Right atrium auricular region (tissue), 2 donors: ENCODE measurements around the gene TXNDC16. TPM values are rescaled to one million over a fixed set of nuclear protein-coding genes. Genes with fewer than 3 reads are reported as not detected.

Experiments used
- DNase-seq: peaks from one replicate; pipeline ENCODE4 v3.0.0-alpha.2; 2019; ENCODE audit warnings: low spot score
- H3K27ac ChIP-seq, 2 donors: fragments of 200-600 bp; sonication (generic); 1 replicate in 1 of 2; 2 replicates in 1 of 2; pipeline ENCODE4 v1.5.1; 2016 to 2019
- H3K27me3 ChIP-seq, 2 donors: fragments of 200-600 bp; sonication (generic); one replicate each; pipeline versions ENCODE4 v1.5.1 to v1.6.0; 2017 to 2019
- H3K36me3 ChIP-seq: fragments of 200-600 bp; sonication (generic); one replicate; pipeline ENCODE4 v1.5.1; 2016
- H3K4me1 ChIP-seq, 2 donors: fragments of 200-600 bp; sonication (generic); one replicate each; pipeline versions ENCODE4 v1.5.1 to v1.6.0; 2017 to 2019
- H3K4me3 ChIP-seq, 2 donors: fragments of 200-600 bp; sonication (generic); 1 replicate in 1 of 2; 2 replicates in 1 of 2; pipeline ENCODE4 v1.5.1; 2017 to 2019; ENCODE audit warnings: mild to moderate bottlenecking in 1 of 2, moderate library complexity in 1 of 2
- H3K9me3 ChIP-seq, 2 donors: fragments of 200-600 bp; sonication (generic); one replicate each; pipeline ENCODE4 v1.5.1; 2019
- CTCF ChIP-seq, 2 donors: fragments of 200-600 bp; sonication (generic); IDR thresholded peaks; one replicate each; pipeline ENCODE4 v1.5.1; 2019; ENCODE audit warnings: antibody characterized with exemption in 2 of 2
- total RNA-seq, 2 donors: library from RNA; depleted of rRNA; stranded (reverse); fragments of >200 nt; gene quantifications; one replicate each; pipeline ENCODE4 v1.1.0, GENCODE V29; 2016

The TXNDC16 gene
- total RNA-seq, 2 donors from 2014 or later = 6.7 to 7.0 TPM

GRCh38 chr14:52536269-52536668 is 16.0 kb downstream of the TXNDC16 start:
- Histone ChIP-seq H3K4me3 (no peak overlapping the region), H3K36me3 (peaks cover 9% of the 10 kb centered on the region), H3K27ac (no peak overlapping the region), H3K4me1 (no peaks in the 10 kb centered on the region), H3K9me3 (no peaks in the 10 kb centered on the region), H3K27me3 (no peaks in the 10 kb centered on the region)
- no peak for DNase-seq
- no peak for TF ChIP-seq CTCF (IDR thresholded peaks at IDR 0.05)

- peaks cover 6% of the 10 kb centered on the region for H3K36me3 ChIP-seq
- no peak for TF ChIP-seq CTCF (IDR thresholded peaks at IDR 0.05)
- no peaks in the 10 kb centered on the region for H3K27me3 ChIP-seq
- no peaks in the 10 kb centered on the region for H3K4me1 ChIP-seq
- H3K9me3 ChIP-seq = no peaks in the 10 kb centered on the region
- H3K27ac ChIP-seq = no peak overlapping the region
- no peak overlapping the region for H3K4me3 ChIP-seq
- DNase-seq = no peak
Measured at GRCh38 chr14:52531481-52531880, 20.8 kb downstream of the TXNDC16 start.

GRCh38 chr14:52527052-52527451 is 25.3 kb downstream of the TXNDC16 start:
- Histone ChIP-seq H3K36me3 (no peaks in the 10 kb centered on the region), H3K9me3 (no peaks in the 10 kb centered on the region), H3K4me1 (no peaks in the 10 kb centered on the region), H3K4me3 (no peak overlapping the region), H3K27ac (no peak overlapping the region), H3K27me3 (no peaks in the 10 kb centered on the region)
- no peak for TF ChIP-seq CTCF (IDR thresholded peaks at IDR 0.05)
- no peak for DNase-seq

- no peak for TF ChIP-seq CTCF (IDR thresholded peaks at IDR 0.05)
- DNase-seq = no peak
Measured at GRCh38 chr14:52522581-52523345, 29.5 kb downstream of the TXNDC16 start.

GRCh38 chr14:52522033-52522432 is 30.3 kb downstream of the TXNDC16 start:
- H3K4me3 ChIP-seq = no peak overlapping the region
- no peak overlapping the region for H3K27ac ChIP-seq
- no peak for DNase-seq
- H3K36me3 ChIP-seq = no peaks in the 10 kb centered on the region
- no peak for TF ChIP-seq CTCF (IDR thresholded peaks at IDR 0.05)
- no peaks in the 10 kb centered on the region for H3K27me3 ChIP-seq
- no peaks in the 10 kb centered on the region for H3K9me3 ChIP-seq
- H3K4me1 ChIP-seq = no peaks in the 10 kb centered on the region

More at GRCh38 chr14:52522581-52523345, 29.5 kb downstream of the TXNDC16 start:
- Histone ChIP-seq H3K27ac (no peak overlapping the region), H3K27me3 (no peaks in the 10 kb centered on the region), H3K9me3 (no peaks in the 10 kb centered on the region), H3K4me1 (no peaks in the 10 kb centered on the region), H3K4me3 (no peak overlapping the region), H3K36me3 (no peaks in the 10 kb centered on the region)
